Uterus (tissue), 2 donors: ENCODE data around the gene OPRL1.

Experiments used
- CTCF ChIP-seq, 4 experiments: fragments of 200-600 bp in 2 of 4; fragments of 450-650 bp in 2 of 4; sonication (generic) in 2 of 4; IDR thresholded peaks; one replicate each; pipeline ENCODE4 v1.5.1; 2016 to 2019; ENCODE audit warnings: antibody characterized with exemption in 4 of 4, mild to moderate bottlenecking in 2 of 4, moderate library complexity in 1 of 4
- POLR2A ChIP-seq, 2 donors: fragments of 450-650 bp; IDR thresholded peaks; one replicate each; pipeline ENCODE4 v1.6.1; 2016; ENCODE audit warnings: antibody characterized with exemption in 2 of 2, mild to moderate bottlenecking in 1 of 2, moderate library complexity in 1 of 2

- TF ChIP-seq CTCF (IDR thresholded peaks at IDR 0.05): no peak
- TF ChIP-seq POLR2A (IDR thresholded peaks at IDR 0.05): no peak
Measured at GRCh38 chr20:64048402-64049044, 31.4 kb upstream of the OPRL1 start.
